Keratinocyte (primary cell): ENCODE results near the gene PPFIA3. TPM values are rescaled to one million over a fixed set of nuclear protein-coding genes. Genes with fewer than 3 reads are reported as not detected.

Experiments
- DNase-seq: peaks from one replicate; pipeline ENCODE4 v3.0.0-alpha.2; 2011; ENCODE audit warnings: low read depth, missing footprints, low spot score
- FAIRE-seq: peaks from 2 replicates; lab custom pipeline; 2011; peaks lifted over from hg19 to GRCh38; lab: Jason Lieb, UNC
- H2AFZ ChIP-seq: 2 replicates; pipeline ENCODE4 v1.6.0; 2012; ENCODE audit warnings: low read length, control low read depth, inconsistent platforms; ENCODE audit not compliant: control insufficient read depth
- H3K27ac ChIP-seq: 2 replicates; pipeline ENCODE4 v1.5.1; 2011; ENCODE audit warnings: low read length; ENCODE audit not compliant: control insufficient read depth, insufficient read depth
- H3K27me3 ChIP-seq: 3 replicates; pipeline ENCODE4 v1.6.0; 2011; ENCODE audit warnings: low read length; ENCODE audit not compliant: control insufficient read depth, insufficient read depth; ENCODE audit errors: extremely low read depth
- H3K36me3 ChIP-seq, 2 experiments: 2 replicates in 1 of 2; 3 replicates in 1 of 2; pipeline ENCODE4 v1.5.1; 2011; ENCODE audit warnings: low read length in 2 of 2, mild to moderate bottlenecking in 1 of 2; ENCODE audit not compliant: control insufficient read depth in 2 of 2, insufficient read depth in 2 of 2; ENCODE audit errors: extremely low read depth in 1 of 2
- H3K4me1 ChIP-seq: 3 replicates; pipeline ENCODE4 v1.5.1; 2011; ENCODE audit warnings: low read length; ENCODE audit not compliant: control insufficient read depth, insufficient read depth; ENCODE audit errors: extremely low read depth
- H3K4me2 ChIP-seq: 3 replicates; pipeline ENCODE4 v1.6.0; 2011; ENCODE audit warnings: low read depth, low read length; ENCODE audit not compliant: control insufficient read depth, insufficient read depth; ENCODE audit errors: extremely low read depth
- H3K4me3 ChIP-seq, 3 experiments: fragments of 200-600 bp in 1 of 3; sonication (generic) in 1 of 3; 2 replicates in 2 of 3; 3 replicates in 1 of 3; pipeline ENCODE4 v1.5.1; 2011 to 2016; ENCODE audit warnings: low read length in 3 of 3, mild to moderate bottlenecking in 3 of 3, control low read depth in 2 of 3, inconsistent platforms in 1 of 3, low read depth in 1 of 3, mixed read lengths in 1 of 3, mixed run types in 1 of 3, moderate library complexity in 1 of 3; ENCODE audit not compliant: control insufficient read depth in 2 of 3, insufficient read depth in 2 of 3; ENCODE audit errors: extremely low read depth in 1 of 3
- H3K79me2 ChIP-seq: 2 replicates; pipeline ENCODE4 v1.6.0; 2012; ENCODE audit warnings: low read length; ENCODE audit not compliant: control insufficient read depth, insufficient read depth
- H3K9ac ChIP-seq: 3 replicates; pipeline ENCODE4 v1.6.0; 2011; ENCODE audit warnings: low read length; ENCODE audit not compliant: control insufficient read depth, insufficient read depth; ENCODE audit errors: extremely low read depth
- H3K9me1 ChIP-seq: 3 replicates; pipeline ENCODE4 v1.6.0; 2011; ENCODE audit warnings: low read length; ENCODE audit not compliant: control insufficient read depth, insufficient read depth; ENCODE audit errors: extremely low read depth
- H3K9me3 ChIP-seq: 2 replicates; pipeline ENCODE4 v1.5.1; 2012; ENCODE audit warnings: low read depth, low read length; ENCODE audit not compliant: control insufficient read depth
- H4K20me1 ChIP-seq: 3 replicates; pipeline ENCODE4 v1.6.0; 2011; ENCODE audit warnings: low read length; ENCODE audit not compliant: control insufficient read depth, insufficient read depth; ENCODE audit errors: extremely low read depth
- CTCF ChIP-seq, 3 experiments: IDR thresholded peaks in 1 of 3; conservative IDR thresholded peaks in 1 of 3; optimal IDR thresholded peaks in 1 of 3; 2 replicates in 2 of 3; 3 replicates in 1 of 3; pipeline versions ENCODE3 to v1.5.1; 2011; ENCODE audit warnings: low read length in 3 of 3, mild to moderate bottlenecking in 3 of 3, moderate library complexity in 2 of 3, control low read depth in 1 of 3, inconsistent platforms in 1 of 3; ENCODE audit not compliant: insufficient read depth in 2 of 3; ENCODE audit errors: extremely low read depth in 1 of 3
- EZH2 ChIP-seq: IDR thresholded peaks from one replicate; pipeline ENCODE4 v1.6.1; 2012; ENCODE audit warnings: inconsistent platforms, mild to moderate bottlenecking, low read length, moderate library complexity
- dilution Hi-C: fragments of 300-500 bp; cut with MboI; formaldehyde crosslinking; loops from one replicate; pipeline ENCODE4 v1.7.0; 2020; ENCODE audit warnings: low sequenced_read_pairs; ENCODE audit not compliant: extremely low pct_ligation_motif_present
- polyA plus RNA-seq, 5 experiments: library from polyadenylated mRNA; depleted of rRNA in 3 of 5; stranded (reverse) in 3 of 5; stranded (forward) in 1 of 5; unstranded in 1 of 5; fragments of >200 nt; gene quantifications; 1 replicate in 1 of 5; 2 replicates in 3 of 5; 3 replicates in 1 of 5; pipeline versions ENCODE4 v1.2.1 to v1.2.3, GENCODE V29; 2011 to 2012; ENCODE audit warnings: missing spikeins in 2 of 5, low read depth in 1 of 5, low replicate concordance in 1 of 5

The PPFIA3 gene
- polyA plus RNA-seq, 1 donor (not counting 4 experiments of a cell fraction or from before 2014, with no cell fraction given): 3.0 TPM

DNA sequence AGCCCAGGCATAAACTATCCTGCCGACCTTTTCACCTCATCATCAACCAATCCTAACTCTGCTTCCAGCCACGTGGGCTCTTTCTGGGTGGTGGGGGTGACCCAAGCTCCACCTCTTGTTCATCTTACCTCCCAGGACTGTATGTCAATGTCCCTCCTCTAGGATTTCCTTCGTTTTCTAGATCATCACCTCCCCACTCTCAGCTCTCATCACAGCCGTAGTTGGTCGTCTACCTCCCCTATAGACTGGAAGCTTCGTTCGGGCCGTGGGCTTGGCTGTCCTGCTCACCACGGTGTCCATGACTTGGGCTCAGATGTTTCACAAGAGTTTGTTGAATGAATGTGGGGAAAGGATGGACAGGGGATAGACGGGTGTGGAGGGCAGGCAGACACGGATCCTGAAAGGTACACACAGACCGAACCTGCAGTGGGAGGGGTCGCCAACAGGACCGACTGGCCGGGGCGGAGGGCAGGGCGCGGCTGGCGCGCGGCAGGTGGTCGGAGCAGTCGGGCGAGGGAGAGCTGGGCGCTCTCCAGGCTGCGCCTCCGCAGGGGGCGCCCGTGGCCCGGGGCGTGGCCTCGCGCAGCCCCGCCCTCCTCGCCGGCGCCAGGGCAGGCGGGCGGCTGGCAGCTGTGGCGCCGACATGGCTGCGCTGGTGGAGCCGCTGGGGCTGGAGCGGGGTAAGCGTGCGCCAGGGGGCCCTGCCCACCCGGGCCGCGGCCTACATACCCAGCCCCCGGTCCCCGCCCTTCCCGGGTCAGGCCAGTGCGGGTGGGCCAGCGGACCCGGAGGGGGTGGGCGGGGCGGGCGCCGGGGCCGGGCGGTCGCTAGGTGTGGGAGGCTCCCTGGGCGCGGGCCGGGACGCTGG, 5.3 kb upstream of the PPFIA3 start, which contains the start of gene LIN7B:
Gene LIN7B, plus strand, starts transcription at position 609 of the 868 bp plus-strand sequence. Its CDS starts 35 bp downstream, at position 644.
- FAIRE-seq (no peak), DNase-seq (no peak)
- H3K4me2 ChIP-seq: peak within 1 kb of the TSS; percentile 95
- H3K79me2 ChIP-seq: no peaks in the 10 kb centered on the region
- H3K9ac ChIP-seq: peak within 1 kb of the TSS; percentile 60
- H2AFZ ChIP-seq: peak within 1 kb of the TSS; percentile 66
- H4K20me1 ChIP-seq: no peaks in the 10 kb centered on the region
- H3K9me3 ChIP-seq: no peaks in the 10 kb centered on the region
- H3K27me3 ChIP-seq: no peaks in the 10 kb centered on the region
- TF ChIP-seq CTCF (optimal IDR thresholded peaks at IDR 0.05 in 1 of 3, IDR thresholded peaks at IDR 0.05 in 1 of 3, conservative IDR thresholded peaks at IDR 0.05 in 1 of 3; ENCODE audit: extremely low read depth in 1 of 3, insufficient read depth in 2 of 3, low read length in 3 of 3): peak; percentile 37 to 71 (median 44)
- no peak for TF ChIP-seq EZH2
- H3K36me3 ChIP-seq: peaks cover 4% of the 10 kb centered on the region in 2 experiments
- no peak within 1 kb of the TSS for H3K27ac ChIP-seq
- peak within 1 kb of the TSS; percentile 64 to 73 (median 70) for H3K4me3 ChIP-seq
- dilution Hi-C loops: no loop called here
- no peaks in the 10 kb centered on the region for H3K9me1 ChIP-seq
- peaks cover 14% of the 10 kb centered on the region for H3K4me1 ChIP-seq

DNA sequence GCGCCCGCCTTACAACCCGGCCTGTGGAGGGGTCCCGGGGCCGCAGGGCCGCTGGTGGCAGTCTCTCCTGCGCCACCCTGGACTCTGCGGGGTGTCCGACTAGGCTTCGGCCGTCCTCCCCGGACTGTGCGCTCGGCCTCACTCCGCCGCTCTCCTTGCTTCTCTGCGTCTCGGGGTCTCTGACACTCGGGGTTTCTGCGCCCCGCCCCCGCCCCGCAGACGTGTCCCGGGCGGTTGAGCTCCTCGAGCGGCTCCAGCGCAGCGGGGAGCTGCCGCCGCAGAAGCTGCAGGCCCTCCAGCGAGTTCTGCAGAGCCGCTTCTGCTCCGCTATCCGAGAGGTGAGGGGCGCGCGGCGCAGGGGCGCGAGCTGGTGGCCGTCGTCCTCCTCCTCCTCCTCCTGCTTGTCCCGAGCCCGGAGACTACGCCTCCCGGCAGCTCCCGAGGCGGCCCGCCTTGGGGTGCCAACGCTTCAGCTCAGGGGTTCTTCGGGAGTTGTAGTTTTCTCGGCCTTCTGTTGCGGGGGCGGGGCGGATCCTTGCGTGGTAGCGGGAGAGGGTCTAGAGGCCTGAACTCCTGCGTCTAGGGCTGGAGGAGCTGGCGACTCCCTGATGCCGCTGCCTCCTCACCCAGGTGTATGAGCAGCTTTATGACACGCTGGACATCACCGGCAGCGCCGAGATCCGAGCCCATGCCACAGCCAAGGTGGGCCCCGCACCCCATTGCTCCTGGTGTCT, 4.5 kb upstream of the PPFIA3 start:
- H2AFZ ChIP-seq: peak overlapping the region; percentile 66
- H3K4me3 ChIP-seq: peak overlapping the region; percentile 64 to 73 (median 70)
- no peaks in the 10 kb centered on the region for H3K9me1 ChIP-seq
- FAIRE-seq (no peak), DNase-seq (no peak)
- dilution Hi-C loops: no loop called here
- H4K20me1 ChIP-seq: no peaks in the 10 kb centered on the region
- H3K27me3 ChIP-seq: no peaks in the 10 kb centered on the region
- H3K27ac ChIP-seq: no peak overlapping the region
- H3K4me2 ChIP-seq: peak overlapping the region; percentile 84
- H3K4me1 ChIP-seq: peaks cover 14% of the 10 kb centered on the region
- H3K79me2 ChIP-seq: no peaks in the 10 kb centered on the region
- H3K36me3 ChIP-seq: peaks cover 0 to 2% of the 10 kb centered on the region in 2 experiments
- H3K9ac ChIP-seq: peak overlapping the region; percentile 60
- no peak for TF ChIP-seq EZH2
- no peak for TF ChIP-seq CTCF (optimal IDR thresholded peaks at IDR 0.05 in 1 of 3, IDR thresholded peaks at IDR 0.05 in 1 of 3, conservative IDR thresholded peaks at IDR 0.05 in 1 of 3; ENCODE audit: extremely low read depth in 1 of 3, insufficient read depth in 2 of 3, low read length in 3 of 3)
- no peaks in the 10 kb centered on the region for H3K9me3 ChIP-seq
